B cell (primary cell): Measurements from ENCODE around the gene B9D1.

Source experiments
- EZH2 ChIP-seq: IDR thresholded peaks from 2 replicates; pipeline ENCODE4 v1.6.1; 2012; ENCODE audit warnings: borderline replicate concordance, low read depth, mild to moderate bottlenecking, moderate library complexity, low read length; ENCODE audit not compliant: insufficient read depth, poor library complexity, severe bottlenecking
- TF ChIP-seq, protein P1 (sequence below): fragments of 200-600 bp; IDR thresholded peaks from one replicate; pipeline ENCODE4 v1.8.0; 2022; ENCODE audit warnings: antibody characterized with exemption, mild to moderate bottlenecking

DNA sequence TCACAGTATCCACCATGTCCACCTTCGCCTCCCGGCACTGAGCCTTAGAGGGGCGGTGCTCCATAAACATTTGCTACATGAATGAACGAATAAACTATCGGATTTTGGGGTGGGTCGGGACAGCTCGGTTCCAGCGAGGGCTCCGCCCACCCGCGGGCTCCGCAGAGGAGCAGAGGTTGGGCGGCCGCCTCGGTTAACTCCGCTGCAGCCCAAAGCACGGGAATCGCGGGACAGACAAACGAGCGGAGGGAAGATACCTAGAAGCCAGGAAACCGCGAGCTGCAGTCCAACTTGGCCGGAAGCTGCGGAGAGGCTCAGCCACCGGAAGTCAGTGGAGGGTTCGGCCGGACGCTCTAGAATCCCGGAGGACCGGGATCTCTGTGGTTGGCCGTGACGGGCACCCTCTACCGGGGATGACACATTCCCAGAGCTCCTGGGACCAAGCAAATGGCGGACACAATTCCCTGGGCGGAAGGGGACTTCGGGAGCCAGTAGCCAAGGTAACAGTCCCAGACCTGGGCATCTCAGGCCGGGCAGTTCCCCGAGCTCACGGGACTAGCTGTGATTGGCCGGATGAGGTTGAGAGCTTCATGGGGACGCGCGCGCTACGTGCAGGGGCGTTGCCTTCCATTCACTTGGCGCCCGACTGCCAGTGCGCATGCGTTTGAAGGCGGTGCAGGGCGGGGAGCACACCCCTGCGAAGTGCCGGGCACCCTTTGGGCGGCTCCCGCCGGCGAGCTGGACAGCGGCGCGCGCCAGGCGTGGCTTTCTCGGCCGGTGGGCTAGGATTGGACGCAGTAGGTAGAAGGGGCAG lies 15.3 kb upstream of the B9D1 start:
- TF ChIP-seq, protein P1, sequence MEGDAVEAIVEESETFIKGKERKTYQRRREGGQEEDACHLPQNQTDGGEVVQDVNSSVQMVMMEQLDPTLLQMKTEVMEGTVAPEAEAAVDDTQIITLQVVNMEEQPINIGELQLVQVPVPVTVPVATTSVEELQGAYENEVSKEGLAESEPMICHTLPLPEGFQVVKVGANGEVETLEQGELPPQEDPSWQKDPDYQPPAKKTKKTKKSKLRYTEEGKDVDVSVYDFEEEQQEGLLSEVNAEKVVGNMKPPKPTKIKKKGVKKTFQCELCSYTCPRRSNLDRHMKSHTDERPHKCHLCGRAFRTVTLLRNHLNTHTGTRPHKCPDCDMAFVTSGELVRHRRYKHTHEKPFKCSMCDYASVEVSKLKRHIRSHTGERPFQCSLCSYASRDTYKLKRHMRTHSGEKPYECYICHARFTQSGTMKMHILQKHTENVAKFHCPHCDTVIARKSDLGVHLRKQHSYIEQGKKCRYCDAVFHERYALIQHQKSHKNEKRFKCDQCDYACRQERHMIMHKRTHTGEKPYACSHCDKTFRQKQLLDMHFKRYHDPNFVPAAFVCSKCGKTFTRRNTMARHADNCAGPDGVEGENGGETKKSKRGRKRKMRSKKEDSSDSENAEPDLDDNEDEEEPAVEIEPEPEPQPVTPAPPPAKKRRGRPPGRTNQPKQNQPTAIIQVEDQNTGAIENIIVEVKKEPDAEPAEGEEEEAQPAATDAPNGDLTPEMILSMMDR: no peak
- no peak for TF ChIP-seq EZH2
